Fibroblast of pulmonary artery (primary cell): Measurements from ENCODE around the gene MAPRE3.
A peak's percentile ranks its signal among the peaks of the same experiment; 100 is the strongest.
"Not testable (repeated sequence)": the region's sequence is repeated elsewhere in the genome, so short reads cannot be mapped to it uniquely, and the experiment has no call there.

Experiments used
- DNase-seq: peaks from one replicate; pipeline ENCODE4 v3.0.0-alpha.2; 2010; ENCODE audit warnings: low read depth
- H3K4me3 ChIP-seq: replicated peaks from 2 replicates; pipeline ENCODE4 v1.5.1; 2011; ENCODE audit warnings: low read depth, mild to moderate bottlenecking, control low read depth, low read length, moderate library complexity
- TF ChIP-seq, protein P1 (sequence below): IDR thresholded peaks from 2 replicates; pipeline ENCODE4 v1.5.1; 2011; ENCODE audit warnings: mild to moderate bottlenecking, control low read depth, low read length, inconsistent platforms; ENCODE audit errors: missing control alignments

MAPRE3 gene

GRCh38 chr2:26970244-26970927 lies at the start of gene MAPRE3:
MAPRE3 (plus strand) TSS chr2:26970637; CDS start chr2:27022219, 51,582 bp downstream.
- H3K4me3 ChIP-seq = peak within 1 kb of the TSS; percentile 74
- DNase-seq = peak; percentile 68
- TF ChIP-seq, protein P1, sequence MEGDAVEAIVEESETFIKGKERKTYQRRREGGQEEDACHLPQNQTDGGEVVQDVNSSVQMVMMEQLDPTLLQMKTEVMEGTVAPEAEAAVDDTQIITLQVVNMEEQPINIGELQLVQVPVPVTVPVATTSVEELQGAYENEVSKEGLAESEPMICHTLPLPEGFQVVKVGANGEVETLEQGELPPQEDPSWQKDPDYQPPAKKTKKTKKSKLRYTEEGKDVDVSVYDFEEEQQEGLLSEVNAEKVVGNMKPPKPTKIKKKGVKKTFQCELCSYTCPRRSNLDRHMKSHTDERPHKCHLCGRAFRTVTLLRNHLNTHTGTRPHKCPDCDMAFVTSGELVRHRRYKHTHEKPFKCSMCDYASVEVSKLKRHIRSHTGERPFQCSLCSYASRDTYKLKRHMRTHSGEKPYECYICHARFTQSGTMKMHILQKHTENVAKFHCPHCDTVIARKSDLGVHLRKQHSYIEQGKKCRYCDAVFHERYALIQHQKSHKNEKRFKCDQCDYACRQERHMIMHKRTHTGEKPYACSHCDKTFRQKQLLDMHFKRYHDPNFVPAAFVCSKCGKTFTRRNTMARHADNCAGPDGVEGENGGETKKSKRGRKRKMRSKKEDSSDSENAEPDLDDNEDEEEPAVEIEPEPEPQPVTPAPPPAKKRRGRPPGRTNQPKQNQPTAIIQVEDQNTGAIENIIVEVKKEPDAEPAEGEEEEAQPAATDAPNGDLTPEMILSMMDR = no peak

- TF ChIP-seq, protein P1 = no peak
- no peak for DNase-seq
- no peak overlapping the region for H3K4me3 ChIP-seq
Observed at GRCh38 chr2:26921323-26921722, 49.1 kb upstream of the MAPRE3 start.

GRCh38 chr2:26922405-26923188 lies 47.8 kb upstream of the MAPRE3 start:
- DNase-seq = peak; percentile 25
- TF ChIP-seq, protein P1 = peak; percentile 54
- H3K4me3 ChIP-seq = no peak overlapping the region

DNA sequence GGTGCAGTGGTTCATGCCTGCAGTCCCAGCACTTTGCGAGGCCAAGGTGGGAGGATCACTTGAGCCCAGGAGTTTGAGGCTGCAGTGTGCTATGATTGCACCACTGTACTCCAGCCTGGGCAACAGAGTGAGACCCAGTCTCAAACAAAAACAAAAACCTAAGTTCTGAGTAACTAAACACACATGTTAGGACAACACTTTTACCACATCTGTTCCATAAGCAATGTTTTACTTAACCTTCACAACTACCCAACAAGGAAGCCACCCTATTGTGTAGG lies 47.3 kb upstream of the MAPRE3 start:
- not testable (repeated sequence) for H3K4me3 ChIP-seq, DNase-seq

DNA sequence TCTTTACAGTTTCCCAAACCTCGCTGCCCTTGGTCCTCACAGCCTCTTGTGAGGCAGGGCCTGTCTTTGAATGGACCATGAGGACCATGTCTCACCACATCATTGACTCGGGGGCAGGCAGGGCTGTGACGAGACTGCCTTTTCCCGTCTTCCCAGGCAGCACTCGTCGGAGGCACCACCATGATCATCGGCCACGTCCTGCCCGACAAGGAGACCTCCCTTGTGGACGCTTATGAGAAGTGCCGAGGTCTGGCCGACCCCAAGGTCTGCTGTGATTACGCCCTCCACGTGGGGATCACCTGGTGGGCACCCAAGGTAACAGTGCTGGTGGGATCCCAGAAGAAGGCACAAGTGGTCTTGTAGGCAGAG lies 45.7 kb upstream of the MAPRE3 start:
- no peak for DNase-seq
- H3K4me3 ChIP-seq = no peak overlapping the region
- TF ChIP-seq, protein P1 = no peak

GRCh38 chr2:26925100-26925791 lies 45.2 kb upstream of the MAPRE3 start:
- no peak overlapping the region for H3K4me3 ChIP-seq
- TF ChIP-seq, protein P1 = no peak
- no peak for DNase-seq

DNA sequence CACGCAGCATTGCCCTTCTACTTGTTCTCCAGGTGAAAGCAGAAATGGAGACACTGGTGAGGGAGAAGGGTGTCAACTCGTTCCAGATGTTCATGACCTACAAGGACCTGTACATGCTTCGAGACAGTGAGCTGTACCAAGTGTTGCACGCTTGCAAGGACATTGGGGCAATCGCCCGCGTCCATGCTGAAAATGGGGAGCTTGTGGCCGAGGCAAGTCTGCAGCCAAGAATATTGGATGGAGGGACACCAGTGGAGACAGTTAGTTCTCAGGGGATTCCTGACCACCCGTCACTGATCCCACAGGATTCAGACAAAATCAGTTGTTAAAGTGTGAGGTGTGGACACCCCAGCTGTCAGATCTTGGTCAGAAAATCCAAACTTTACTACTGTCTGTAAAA lies 43.2 kb upstream of the MAPRE3 start:
- TF ChIP-seq, protein P1 = no peak
- no peak for DNase-seq
- H3K4me3 ChIP-seq = no peak overlapping the region
